ENCODE results near the gene HS6ST1. TPM values are rescaled to one million over a fixed set of nuclear protein-coding genes. Genes with fewer than 3 reads are reported as not detected.
A peak's percentile ranks its signal among the peaks of the same experiment; 100 is the strongest.
"Not testable (repeated sequence)": the region's sequence is repeated elsewhere in the genome, so short reads cannot be mapped to it uniquely, and the experiment has no call there.

The HS6ST1 gene
- polyA plus RNA-seq, 1 donor: 25.5 TPM

- no peak for DNase-seq (ENCODE audit: low read depth)
These were observed 4.3 kb upstream of the HS6ST1 start for GRCh38 chr2:128322715-128323554.

- DNase-seq (ENCODE audit: low read depth): peak; percentile 52
These were observed 3.4 kb upstream of the HS6ST1 start for GRCh38 chr2:128321784-128322714.

- DNase-seq (ENCODE audit: low read depth): no peak
These were observed 2.5 kb upstream of the HS6ST1 start for GRCh38 chr2:128320906-128321771.

GRCh38 chr2:128320192-128320905 lies 1.7 kb upstream of the HS6ST1 start:
- DNase-seq (ENCODE audit: low read depth): no peak

- DNase-seq (ENCODE audit: low read depth): no peak
These were observed 1.0 kb upstream of the HS6ST1 start for GRCh38 chr2:128319631-128320191.

GRCh38 chr2:128318245-128318644 lies 423 bp downstream of the HS6ST1 start:
- not testable (repeated sequence) for DNase-seq (ENCODE audit: low read depth)

- not testable (repeated sequence) for DNase-seq (ENCODE audit: low read depth)
These were observed 806 bp downstream of the HS6ST1 start for GRCh38 chr2:128317899-128318225.

- no peak for DNase-seq (ENCODE audit: low read depth)
These were observed 1.3 kb downstream of the HS6ST1 start for GRCh38 chr2:128317181-128317898.

- no peak for DNase-seq (ENCODE audit: low read depth)
These were observed 1.9 kb downstream of the HS6ST1 start for GRCh38 chr2:128316777-128317180.

GRCh38 chr2:128315829-128316776 lies 2.6 kb downstream of the HS6ST1 start:
- DNase-seq (ENCODE audit: low read depth): no peak

GRCh38 chr2:128315122-128315828 lies 3.4 kb downstream of the HS6ST1 start:
- DNase-seq (ENCODE audit: low read depth): no peak

GRCh38 chr2:128314348-128315121 lies 4.1 kb downstream of the HS6ST1 start:
- DNase-seq (ENCODE audit: low read depth): no peak

GRCh38 chr2:128313931-128314347 lies 4.7 kb downstream of the HS6ST1 start:
- no peak for DNase-seq (ENCODE audit: low read depth)

GRCh38 chr2:128313091-128313836 lies 5.4 kb downstream of the HS6ST1 start:
- DNase-seq (ENCODE audit: low read depth): no peak

GRCh38 chr2:128312411-128312810 lies 6.3 kb downstream of the HS6ST1 start:
- DNase-seq (ENCODE audit: low read depth): no peak

- DNase-seq (ENCODE audit: low read depth): no peak
These were observed 6.8 kb downstream of the HS6ST1 start for GRCh38 chr2:128311755-128312341.
